Dedifferentiated amniotic fluid mesenchymal stem cell (primary cell): Measurements from ENCODE around the gene BPIFB2.
"Not testable (repeated sequence)": the region's sequence is repeated elsewhere in the genome, so short reads cannot be mapped to it uniquely, and the experiment has no call there.

Experiments used
- DNase-seq: peaks from one replicate; pipeline ENCODE4 v3.0.0-alpha.2; 2016; ENCODE audit errors: extremely low spot score

BPIFB2 gene

DNA sequence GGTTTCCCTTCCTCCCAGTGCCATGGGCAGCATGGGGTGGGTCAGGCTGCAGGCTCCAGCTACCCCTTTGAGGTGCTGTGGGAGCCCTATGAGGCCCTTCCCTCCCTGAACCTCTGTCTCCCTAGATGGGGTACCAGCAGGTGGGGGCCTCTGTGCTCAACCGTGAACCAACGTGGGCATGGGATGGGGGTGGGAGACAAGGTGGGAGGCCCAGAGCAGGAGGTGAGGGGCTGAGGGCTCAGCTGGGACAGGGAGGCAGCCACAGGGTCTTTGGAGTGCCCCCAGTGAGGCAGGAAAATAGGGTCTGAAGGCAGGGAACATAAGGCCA, 36.6 kb upstream of the BPIFB2 start:
- DNase-seq = no peak

DNA sequence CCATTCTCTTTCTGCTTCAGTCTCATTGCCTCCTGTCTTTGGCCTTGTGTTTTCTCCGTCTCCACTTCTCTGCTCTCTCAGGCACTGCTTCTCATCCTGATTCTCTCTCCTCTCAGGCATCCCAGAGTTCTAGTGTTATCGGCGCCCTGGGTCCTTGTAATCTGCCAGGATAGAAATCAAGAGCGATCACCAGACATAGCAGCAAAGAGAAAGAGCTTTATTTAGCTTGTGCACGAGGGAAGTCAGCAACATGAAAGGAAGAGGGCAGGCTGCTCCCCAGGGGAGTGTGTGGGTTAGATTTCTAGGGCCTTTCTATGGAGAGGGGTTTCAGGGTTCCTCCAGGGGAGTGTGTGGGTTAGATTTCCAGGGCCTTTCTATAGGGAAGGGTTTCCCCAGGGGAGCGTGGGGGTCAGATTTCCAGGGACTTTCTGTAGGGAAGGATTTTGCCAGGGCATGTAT, 35.8 kb upstream of the BPIFB2 start:
- DNase-seq = no peak

DNA sequence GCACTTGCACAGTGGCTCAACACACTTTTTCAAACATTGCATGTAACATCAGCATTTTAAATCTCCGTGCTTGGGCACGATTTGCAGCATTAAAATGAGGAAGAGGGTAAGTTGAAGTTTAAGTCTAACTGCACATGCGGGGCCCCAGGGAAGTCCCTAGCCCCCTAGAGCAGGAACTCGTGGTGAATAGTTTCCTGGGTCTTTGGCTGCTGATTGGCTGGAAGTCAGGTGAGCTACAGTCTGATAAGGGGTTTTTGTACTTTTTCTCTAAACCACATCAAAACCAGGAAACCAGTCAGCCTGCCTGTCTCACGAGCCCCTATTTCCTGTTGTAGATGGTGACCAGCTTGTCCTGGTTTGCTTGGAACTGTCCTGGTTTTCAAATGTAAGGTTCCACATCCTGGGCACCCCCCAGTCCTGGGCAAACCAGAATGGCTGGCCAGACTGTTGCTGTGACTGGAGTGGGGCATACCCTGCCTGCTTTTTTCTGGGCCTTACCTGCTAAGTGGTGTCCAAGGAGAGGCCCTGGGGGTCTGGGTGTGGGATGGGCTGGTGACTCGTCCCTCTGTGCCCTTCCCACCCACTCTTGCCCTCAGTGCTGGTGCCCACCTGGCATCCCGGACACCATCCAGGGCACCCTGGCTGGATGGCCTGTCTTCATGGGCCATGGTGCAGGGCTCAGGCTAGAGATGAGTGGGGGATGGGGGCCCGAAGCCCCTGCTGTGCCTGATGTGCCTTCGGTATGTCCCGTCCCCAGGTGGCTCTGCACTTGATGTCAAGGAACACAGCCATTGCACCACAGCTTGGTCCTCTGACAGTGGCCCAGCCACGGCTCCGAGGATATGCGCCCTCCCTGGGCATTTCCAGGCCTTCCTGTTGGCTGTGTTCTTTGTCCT, 35.1 kb upstream of the BPIFB2 start:
- no peak for DNase-seq

DNA sequence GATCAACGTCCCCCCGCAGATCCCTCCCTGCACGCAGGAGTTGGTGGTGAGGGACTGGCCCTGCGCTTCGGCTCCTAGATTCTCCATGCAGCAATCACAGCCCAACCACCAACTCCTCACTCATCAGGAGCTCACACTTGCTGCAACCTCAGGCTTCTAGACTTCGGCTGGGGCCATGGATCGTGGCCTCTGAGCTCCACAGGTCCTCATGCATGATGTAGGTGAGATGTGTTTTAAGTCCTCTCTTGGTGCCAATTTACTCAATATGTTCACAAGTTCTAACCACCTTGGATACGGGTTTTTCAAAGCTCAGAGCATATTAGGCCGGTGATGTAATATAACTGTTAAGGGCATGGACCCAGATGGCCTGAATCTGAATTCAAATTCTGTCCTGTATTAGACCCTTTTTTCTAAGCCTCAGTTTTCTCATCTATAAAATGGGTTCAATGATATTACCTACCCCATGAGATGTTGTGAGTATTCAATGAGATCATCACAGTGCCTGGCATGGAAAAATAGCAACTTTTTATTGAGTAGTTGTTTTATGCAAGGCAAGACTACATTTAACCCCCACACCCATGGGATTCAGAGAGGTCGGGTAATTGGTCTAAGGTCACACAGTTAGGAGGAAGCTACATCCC, 34.3 kb upstream of the BPIFB2 start:
- DNase-seq = no peak

DNA sequence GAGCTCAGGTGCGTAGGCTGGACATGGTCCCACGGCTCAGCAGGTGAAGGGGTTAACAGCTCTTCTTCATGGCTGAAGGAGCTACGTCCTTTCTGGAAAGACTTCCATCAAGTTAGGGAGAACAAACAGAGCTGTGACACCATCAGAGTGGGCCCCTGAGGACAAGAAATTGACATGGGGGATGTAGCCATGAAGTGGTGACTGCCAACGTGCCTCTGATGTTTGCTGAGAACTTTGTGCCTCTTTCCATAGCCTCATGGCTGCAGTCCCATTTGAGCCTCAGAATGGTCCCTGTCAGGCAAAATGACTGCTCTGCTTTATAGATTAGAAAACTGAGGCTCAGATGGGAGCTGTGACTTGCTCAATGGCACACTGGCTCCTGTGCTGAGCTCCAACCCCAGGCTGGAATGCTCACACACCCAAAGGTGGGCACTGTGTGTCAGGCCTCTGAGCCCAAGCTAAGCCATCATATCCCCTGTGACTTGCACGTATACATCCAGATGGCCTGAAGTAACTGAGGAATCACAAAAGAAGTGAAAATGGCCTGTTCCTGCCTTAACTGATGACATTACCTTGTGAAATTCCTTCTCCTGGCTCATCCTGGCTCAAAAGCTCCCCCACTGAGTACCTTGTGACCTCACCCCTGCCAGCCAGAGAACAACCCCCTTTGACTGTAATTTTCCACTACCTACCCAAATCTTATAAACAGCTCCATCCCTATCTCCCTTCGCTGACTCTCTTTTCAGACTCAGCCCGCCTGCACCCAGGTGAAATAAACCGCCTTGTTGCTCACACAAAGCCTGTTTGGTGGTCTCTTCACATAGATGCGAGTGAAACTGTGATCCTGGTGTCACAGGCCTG, 33.1 kb upstream of the BPIFB2 start:
- not testable (repeated sequence) for DNase-seq

DNA sequence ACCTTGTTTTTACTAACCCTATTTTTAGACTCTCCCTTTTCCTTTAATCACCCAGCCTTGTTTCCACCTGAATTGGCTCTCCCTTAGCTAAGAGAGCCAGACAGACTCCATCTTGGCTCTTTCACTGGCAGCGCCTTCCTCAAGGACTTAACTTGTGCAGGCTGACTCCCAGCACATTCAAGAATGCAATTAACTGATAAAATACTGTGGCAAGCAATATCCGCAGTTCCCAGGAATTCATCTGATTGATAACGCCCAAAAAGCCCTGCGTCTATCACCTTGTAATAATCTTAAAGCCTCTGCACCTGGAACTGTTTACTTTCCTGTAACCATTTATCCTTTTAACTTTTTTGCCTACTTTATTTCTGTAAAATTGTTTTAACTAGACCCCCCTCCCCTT, 32.4 kb upstream of the BPIFB2 start:
- not testable (repeated sequence) for DNase-seq

DNA sequence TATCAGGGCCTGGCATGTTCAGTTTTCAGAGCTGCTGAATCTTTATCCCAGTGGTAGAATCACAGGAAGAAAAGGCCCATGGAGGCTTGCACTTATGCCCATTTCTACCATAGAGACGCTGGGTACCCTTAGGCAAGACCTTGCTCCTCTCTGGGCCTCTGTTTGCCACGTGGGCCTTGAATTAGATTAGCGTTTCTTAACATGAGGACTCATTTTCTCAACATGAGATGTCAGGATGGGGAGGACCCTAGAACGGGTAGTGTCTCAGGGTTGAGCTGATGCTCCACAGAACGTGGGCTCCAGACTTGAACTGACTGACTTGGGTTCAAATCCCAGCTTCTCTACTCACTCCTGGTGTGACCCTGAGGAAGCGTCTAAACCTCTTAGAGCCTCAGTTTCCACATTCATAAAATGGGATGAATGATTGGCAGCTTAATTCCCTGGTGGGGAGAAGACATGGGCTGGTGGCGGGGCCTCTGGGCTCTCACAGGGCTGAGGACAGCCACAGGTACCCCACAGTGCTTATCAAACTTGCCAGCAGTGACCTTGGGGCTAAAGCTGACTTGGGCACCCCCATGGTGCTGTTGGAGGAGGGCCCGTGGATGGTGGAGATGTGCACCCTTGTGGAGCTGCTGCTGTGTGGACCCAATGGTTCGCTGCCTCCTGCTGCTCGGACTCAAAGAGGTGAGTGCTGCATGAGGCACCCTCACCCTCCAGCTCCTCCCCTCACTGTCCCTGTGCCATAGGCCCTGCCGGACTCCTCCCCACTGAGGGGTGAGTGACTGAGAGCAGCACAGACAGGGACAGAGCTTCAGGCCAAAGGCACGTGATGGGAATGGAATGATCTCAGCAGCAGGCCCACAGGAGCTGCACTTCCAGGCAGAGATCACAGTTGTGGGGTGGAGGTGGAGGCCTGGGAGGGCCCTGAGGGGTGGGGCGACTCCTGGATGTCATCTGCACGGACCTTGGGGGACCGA, 31.5 kb upstream of the BPIFB2 start:
- DNase-seq = no peak

DNA sequence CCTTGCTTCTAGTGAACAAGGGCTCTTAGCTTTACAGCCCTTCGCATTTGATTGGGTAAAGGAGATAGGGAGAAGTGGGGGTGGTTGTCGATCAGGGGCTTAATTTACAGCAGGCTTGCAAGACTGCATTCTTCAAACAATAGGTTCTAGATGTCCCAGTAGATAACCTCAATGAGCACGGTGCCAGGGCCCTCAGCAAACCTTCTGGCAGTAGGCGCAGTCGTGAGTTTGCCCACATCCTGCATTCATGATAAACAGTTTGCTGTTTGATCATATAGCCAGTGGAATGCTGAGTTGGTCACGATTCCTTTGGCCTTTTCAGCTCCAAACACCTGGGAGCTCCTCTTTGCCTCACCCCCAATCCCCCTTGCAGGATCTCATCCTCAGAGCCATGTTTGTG, 30.8 kb upstream of the BPIFB2 start:
- DNase-seq = no peak

DNA sequence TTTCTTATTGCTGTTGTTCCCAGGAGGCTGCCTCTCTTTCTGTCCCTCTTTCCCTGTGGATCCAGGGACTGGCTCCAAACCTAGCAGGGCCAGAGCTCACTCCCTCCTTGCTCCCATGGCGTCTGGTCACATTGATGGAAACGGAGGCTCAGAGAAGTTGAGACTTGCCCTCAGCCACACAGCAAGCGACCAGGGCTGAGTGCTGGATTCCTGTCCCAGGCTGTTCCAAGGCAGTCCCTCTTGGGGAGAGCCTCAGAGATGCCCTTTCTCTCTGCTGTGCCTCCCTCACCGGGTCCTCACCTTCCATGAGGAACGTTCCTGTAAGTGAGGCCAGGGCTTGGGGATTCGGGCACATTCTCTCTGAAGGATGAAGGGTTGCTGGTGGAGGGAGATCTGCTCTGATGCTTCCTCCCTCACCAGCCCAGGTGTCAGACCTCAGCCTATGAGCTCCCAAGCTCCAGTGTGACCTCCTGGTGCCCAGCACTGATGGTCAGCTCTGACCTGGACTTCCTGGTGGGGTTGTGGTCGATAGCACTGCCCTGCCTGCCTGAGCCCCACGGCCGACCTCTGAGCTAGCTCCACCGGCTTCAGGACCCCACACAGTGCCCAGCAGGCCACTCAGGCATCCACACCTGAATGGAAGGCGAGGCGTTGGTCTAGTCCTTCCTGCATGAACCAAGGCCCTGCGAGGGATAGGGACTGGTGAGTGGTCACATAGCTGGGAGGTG, 30.1 kb upstream of the BPIFB2 start:
- no peak for DNase-seq

DNA sequence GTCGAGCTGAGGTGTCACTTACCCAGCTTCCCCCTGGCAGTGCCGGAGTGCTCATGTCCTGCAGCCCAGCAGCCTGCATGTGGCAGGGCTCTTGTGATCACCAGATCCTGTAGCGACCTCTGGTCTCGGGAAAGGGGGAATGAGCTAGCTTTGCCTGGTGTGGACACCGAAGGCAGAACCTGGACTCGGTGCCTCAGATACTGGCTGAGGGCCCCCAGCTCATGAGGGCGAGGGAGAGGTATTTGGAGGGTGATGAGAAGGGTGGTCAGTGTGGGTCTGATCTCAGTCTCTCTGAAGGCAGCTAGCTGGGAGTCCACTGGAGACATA, 29.5 kb upstream of the BPIFB2 start:
- no peak for DNase-seq

DNA sequence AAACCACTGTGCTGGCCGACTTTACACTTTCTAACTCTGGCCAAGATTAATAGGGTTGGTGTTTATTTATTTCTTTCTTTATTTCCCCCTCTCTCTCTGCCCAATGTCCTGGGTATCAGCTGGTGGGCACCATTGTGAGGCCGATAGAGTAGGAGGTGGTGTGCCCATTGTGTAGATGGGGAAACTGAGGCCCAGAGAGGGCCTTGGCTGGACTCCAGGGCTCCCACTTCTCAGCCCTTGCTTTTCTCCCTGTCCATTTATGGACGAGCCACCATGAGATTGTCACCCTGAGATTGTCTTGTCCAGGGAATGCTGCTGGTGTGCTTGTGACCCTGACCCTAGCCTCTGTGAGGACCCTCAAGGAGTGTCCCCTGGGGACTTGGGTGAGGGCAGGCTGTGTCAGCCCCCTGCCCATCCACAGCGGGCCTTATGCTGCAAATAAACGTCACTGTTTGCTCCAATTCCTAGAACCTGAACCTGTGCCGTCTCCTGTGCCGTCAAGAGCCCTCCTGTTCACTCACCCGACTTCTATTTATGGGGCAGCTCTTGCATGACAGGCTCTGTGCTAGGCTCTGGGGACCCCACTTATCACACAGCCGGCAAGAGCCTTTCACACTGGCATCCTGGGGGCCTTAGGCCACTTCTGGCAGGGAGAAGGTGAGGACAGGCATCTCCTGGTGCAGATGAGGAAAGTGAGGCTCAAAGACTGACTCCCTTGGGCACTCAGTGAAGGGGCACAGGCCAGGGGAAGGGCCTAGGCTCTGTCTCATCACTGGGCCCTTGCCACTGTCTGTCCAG, 28.1 kb upstream of the BPIFB2 start:
- DNase-seq = no peak

DNA sequence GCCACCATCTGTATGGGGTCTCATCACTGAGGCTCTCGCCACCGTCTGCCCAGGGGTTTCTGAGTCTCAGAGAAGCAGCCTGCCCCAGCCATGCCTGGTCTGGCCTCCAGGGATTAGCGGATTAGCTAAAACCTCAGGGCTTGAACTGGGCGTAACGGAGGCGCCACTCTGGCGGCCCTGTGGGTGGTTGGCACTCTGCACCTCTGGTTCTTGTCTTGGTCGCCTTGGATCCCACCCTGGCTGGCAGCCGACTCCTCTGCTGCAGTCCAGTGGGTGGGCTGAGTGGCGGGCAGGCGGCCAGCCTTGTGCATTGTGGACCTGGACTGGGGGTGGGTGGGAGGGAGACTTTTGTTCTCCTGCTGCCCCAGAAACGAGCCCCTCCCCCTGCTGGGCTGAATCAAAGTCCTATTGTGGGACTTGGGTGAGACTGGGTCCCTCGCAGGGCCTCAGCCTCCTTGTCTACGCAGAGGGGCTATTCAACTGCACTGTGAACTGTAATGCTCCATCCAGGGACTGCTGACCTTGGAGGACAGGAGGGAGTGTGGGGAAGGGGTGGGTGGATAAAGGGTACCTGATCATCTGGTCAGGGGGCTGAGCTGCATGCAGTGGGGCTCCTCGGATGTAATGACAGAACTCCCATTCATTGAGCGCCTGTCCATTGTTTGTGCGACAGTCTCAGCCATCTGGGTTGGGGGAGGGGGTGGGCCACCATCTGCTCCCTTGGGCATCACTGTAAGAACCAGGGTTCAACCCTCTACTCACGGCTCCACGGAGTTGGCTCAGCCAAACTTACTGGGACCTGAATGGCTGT, 27.2 kb upstream of the BPIFB2 start:
- no peak for DNase-seq

DNA sequence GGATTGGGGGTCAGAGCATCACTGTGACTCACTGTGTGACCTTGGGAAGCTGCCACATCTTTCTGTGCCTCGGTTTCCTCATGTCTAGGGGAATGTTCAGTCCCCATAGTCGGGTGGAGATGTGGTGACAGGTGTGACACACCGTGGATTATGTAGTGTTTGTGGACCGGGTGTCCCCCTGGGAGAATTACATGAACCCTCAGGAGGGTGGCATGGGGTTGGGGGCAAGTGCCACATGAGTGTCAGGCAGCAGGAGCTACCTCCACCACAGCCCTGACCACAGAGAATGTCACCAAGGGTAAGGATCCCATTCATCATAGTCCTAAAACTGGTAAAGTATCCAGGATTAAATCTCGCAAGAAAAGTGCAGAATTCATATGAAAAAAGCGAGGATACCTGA, 26.5 kb upstream of the BPIFB2 start:
- no peak for DNase-seq

DNA sequence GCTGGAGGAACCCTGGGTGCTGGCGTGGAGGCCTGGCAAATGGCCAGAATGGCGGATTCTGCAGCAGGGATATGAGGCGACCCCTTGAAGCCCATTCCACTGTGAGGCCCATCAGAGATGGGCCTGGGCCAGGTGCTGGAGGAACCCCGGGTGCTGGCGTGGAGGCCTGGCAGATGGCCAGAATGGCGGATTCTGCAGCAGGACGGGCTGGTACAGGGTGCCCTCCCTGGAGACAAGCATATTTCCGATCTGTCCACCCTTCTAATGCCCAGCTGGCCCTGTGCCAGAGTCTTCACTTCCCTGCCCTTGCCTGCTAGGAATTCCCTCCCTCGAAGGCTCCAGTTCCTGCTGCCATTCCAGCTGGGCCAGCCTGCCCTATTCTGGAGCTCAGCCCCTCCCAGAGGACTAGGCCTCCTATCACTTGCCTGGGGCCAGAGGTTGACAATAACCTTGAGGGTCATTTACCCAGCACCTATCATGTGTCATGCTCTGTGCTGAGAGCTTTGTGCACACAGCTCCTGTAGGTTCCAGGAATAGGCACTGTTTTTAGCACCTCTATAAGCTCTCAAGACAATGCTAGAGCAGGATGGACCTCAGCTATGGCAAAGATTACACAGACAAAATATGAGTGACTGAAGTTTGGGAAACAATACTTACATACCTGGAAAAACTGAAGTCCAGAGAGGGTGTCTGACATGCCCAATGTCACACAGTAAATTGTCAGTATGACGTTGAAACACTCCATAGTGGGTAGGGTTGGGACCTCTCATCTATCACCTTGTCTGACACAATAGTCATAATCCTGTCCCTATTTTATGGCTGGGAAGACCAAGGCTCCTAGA, 24.7 kb upstream of the BPIFB2 start:
- DNase-seq = no peak

DNA sequence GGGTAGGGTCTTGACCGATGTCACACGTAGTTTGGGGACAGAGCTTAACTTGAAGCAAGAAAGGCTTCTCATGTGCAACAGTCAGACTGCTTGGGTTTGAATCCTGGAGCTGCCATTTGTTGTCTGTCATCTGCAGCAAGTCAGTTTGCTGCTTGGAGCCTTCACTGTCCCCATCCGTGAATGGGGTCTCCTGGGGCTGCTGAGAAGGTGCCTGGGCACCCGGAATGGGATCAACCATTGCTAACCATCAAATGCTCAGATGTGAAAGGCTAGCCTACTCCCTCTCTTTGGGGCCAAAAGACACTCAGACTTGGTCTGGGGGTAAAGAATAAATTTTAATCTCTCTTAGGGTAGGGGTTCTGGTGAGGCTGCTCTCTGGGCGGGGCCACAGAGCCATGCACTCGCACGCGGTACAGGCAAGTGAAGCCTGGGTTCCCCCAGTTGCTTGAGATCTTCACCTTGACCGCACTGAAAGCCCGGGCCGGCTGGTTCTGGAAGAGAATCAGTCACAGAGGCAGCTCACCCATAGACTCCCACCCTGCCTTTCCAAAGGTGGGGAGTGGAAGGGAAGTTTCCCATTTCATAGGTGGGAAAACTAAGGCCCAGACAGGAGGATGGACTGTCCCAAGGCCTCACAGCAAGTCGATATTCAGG, 23.9 kb upstream of the BPIFB2 start:
- DNase-seq = no peak

DNA sequence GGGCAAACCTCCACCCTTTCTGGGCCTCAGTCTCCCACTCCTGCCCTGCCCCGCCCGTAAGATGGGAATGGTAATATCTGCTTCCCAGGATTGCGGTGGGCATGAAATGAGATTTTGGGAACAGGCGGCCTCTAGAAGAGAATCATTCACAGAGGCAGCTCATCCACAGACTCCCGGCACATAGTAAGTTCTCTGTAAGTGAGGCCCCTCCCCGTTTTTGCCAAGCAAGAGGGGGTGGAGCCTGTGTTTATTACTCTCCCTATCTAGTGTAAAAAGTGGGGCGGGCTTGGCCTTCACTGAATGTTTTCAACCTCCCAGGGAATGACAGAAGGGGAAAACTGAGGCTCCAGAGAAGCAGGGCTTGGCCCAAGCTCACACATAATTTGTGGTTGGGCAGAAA, 23.3 kb upstream of the BPIFB2 start:
- DNase-seq = no peak

DNA sequence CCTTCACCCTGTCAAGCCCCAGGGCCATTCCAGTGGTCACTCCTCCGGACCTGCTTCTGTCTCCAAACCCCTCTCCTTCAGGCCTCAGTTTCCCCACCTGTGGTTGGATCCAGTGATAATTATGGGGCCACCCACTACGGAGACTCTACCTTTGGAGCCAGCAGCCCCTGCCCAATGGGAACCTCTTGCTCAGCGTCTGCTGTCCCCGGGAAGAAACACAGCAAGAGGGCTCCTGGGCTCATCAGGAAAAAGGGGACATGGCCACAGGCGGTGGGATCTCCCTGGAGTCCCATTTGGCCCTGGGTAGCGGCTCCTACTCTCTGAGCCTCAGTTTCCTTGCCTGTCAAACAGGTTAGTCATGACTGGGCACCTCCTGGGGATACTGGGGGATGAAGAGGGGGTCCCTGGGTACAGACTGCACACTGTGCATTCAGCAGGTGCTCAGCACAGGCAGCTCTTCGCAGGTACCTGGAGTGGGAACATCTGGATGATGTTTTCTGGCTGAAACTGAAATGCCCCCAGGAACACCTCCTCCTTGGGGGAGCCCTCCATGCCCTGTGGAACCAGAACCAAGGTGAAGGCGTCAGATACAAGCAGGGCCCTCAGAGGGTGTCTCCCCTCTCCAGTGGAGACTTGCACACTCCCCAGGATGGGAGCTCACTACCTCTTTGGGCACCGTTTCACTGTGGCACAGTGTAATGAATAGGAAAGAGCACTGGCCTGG, 22.7 kb upstream of the BPIFB2 start:
- no peak for DNase-seq
